ENCODE measurements around the gene RIOK3.

Gene RIOK3

GRCh38 chr18:23531912-23532311, 78.8 kb downstream of the RIOK3 start:
- no peak for DNase-seq (ENCODE audit: low spot score)
- no peak for TF ChIP-seq CTCF (IDR thresholded peaks at IDR 0.05; ENCODE audit: extremely low read depth, missing control alignments)
